A549 (cell line): ENCODE measurements around the gene TMEM156. TPM values are rescaled to one million over a fixed set of nuclear protein-coding genes. Genes with fewer than 3 reads are reported as not detected.

Experiments used
- ATAC-seq, 2 experiments: fragments of 200-7000 bp in 1 of 2; fragments of >200 bp in 1 of 2; cut with Nextera tagmentation in 1 of 2; cut with Tn5 transposase in 1 of 2; 3 replicates each; pipeline versions ENCODE4 v1.8.0 to v1.9.1; 2018 to 2020; ENCODE audit warnings: mild to moderate bottlenecking in 1 of 2, moderate library complexity in 1 of 2
- CTCF ChIA-PET: fragments of 300-600 bp; sonication (Branson Sonifier 250); formaldehyde crosslinking; extraction: SDS; loops from one replicate; lab custom pipeline; 2021; ENCODE audit warnings: antibody characterized with exemption, inconsistent platforms; lab: Yijun Ruan, JAX
- POLR2A ChIA-PET: fragments of 350-600 bp; formaldehyde crosslinking; extraction: SDS; loops from one replicate; lab custom pipeline; 2021; ENCODE audit warnings: antibody characterized with exemption, inconsistent platforms; lab: Yijun Ruan, JAX
- DNase-seq, 2 experiments: peaks; one replicate each; pipeline versions ENCODE4 v3.0.0 to v3.0.0-alpha.2; 2011 to 2016; ENCODE audit warnings: low read depth in 1 of 2, low spot score in 1 of 2
- FAIRE-seq: peaks from 2 replicates; lab custom pipeline; 2011; peaks lifted over from hg19 to GRCh38; lab: Jason Lieb, UNC
- H3K27ac ChIP-seq, 2 experiments: fragments of >200 bp; sonication (Bioruptor Twin); formaldehyde crosslinking; 3 replicates each; pipeline ENCODE4 v1.5.1; 2016 to 2017
- H3K4me1 ChIP-seq: fragments of >200 bp; sonication (Bioruptor Twin); formaldehyde crosslinking; 3 replicates; pipeline ENCODE4 v1.6.1; 2016
- H3K4me2 ChIP-seq: fragments of >200 bp; sonication (Bioruptor Twin); formaldehyde crosslinking; 3 replicates; pipeline ENCODE4 v1.6.1; 2016
- H3K4me3 ChIP-seq: fragments of >200 bp; sonication (Bioruptor Twin); formaldehyde crosslinking; 3 replicates; pipeline ENCODE4 v1.5.1; 2016
- H3K9me3 ChIP-seq: fragments of >200 bp; sonication (Bioruptor Twin); formaldehyde crosslinking; 3 replicates; pipeline ENCODE4 v1.6.1; 2016
- BHLHE40 ChIP-seq: IDR thresholded peaks from 2 replicates; pipeline ENCODE4 v1.6.1; 2012; ENCODE audit warnings: low read depth, low read length, inconsistent platforms
- CBX8 ChIP-seq: fragments of 200-600 bp; sonication (generic); IDR thresholded peaks from 2 replicates; pipeline ENCODE4 v1.6.1; 2016
- CHD2 ChIP-seq: fragments of 150-350 bp; IDR thresholded peaks from 2 replicates; pipeline ENCODE4 v1.6.1; 2014; ENCODE audit warnings: low read length; ENCODE audit not compliant: partially characterized antibody
- CTCF ChIP-seq: fragments of >200 bp; sonication (Bioruptor Twin); formaldehyde crosslinking; IDR thresholded peaks from 3 replicates; pipeline ENCODE4 v1.5.1; 2016
- EHF ChIP-seq: fragments of 250-450 bp; sonication (Bioruptor Pico); IDR thresholded peaks from 2 replicates; pipeline ENCODE4 v1.5.0; 2020; ENCODE audit warnings: mild to moderate bottlenecking
- EHMT2 ChIP-seq: fragments of 200-600 bp; sonication (generic); IDR thresholded peaks from 2 replicates; pipeline ENCODE4 v1.6.1; 2016; ENCODE audit warnings: antibody characterized with exemption, low read depth, mild to moderate bottlenecking, moderate library complexity
- EP300 ChIP-seq, 2 experiments: fragments of >200 bp; sonication (Bioruptor Twin); formaldehyde crosslinking; IDR thresholded peaks; 2 replicates in 1 of 2; 3 replicates in 1 of 2; pipeline ENCODE4 v1.6.1; 2016 to 2017
- ESRRA ChIP-seq: fragments of 150-350 bp; IDR thresholded peaks from 2 replicates; pipeline ENCODE4 v1.6.1; 2014; ENCODE audit warnings: mild to moderate bottlenecking, low read length, borderline replicate concordance
- FOSB ChIP-seq: fragments of 250-450 bp; sonication (Bioruptor Pico); IDR thresholded peaks from 2 replicates; pipeline ENCODE4 v1.5.0; 2020; ENCODE audit warnings: mild to moderate bottlenecking, moderate library complexity
- FOSL2 ChIP-seq, 2 experiments: fragments of 450-650 bp in 1 of 2; fragments of >200 bp in 1 of 2; sonication (Bioruptor Twin) in 1 of 2; formaldehyde crosslinking; IDR thresholded peaks; 2 replicates each; pipeline versions ENCODE4 v1.5.0 to v1.6.1; 2016 to 2020; ENCODE audit warnings: mild to moderate bottlenecking in 1 of 2, moderate library complexity in 1 of 2
- GATA3 ChIP-seq: IDR thresholded peaks from 2 replicates; pipeline ENCODE4 v1.6.1; 2012; ENCODE audit warnings: borderline replicate concordance
- HES2 ChIP-seq: fragments of >200 bp; sonication (Bioruptor Twin); formaldehyde crosslinking; IDR thresholded peaks from 2 replicates; pipeline ENCODE4 v1.6.1; 2016
- HEYL ChIP-seq: fragments of 250-450 bp; sonication (Bioruptor Pico); IDR thresholded peaks from 2 replicates; pipeline ENCODE4 v1.8.0; 2021; ENCODE audit warnings: mild to moderate bottlenecking, moderate library complexity
- HOXA7 ChIP-seq: fragments of 250-450 bp; sonication (Bioruptor Pico); IDR thresholded peaks from 2 replicates; pipeline ENCODE4 v1.5.0; 2020; ENCODE audit warnings: mild to moderate bottlenecking, moderate library complexity
- HOXB13 ChIP-seq: fragments of 250-450 bp; sonication (Bioruptor Pico); IDR thresholded peaks from 2 replicates; pipeline ENCODE4 v1.5.0; 2020; ENCODE audit warnings: low read depth, mild to moderate bottlenecking, moderate library complexity
- KDM5A ChIP-seq: fragments of 200-600 bp; sonication (generic); IDR thresholded peaks from 2 replicates; pipeline ENCODE4 v1.6.1; 2016; ENCODE audit warnings: antibody characterized with exemption, mild to moderate bottlenecking
- MYC ChIP-seq: IDR thresholded peaks from 2 replicates; pipeline ENCODE4 v1.6.1; 2012; ENCODE audit warnings: mild to moderate bottlenecking, inconsistent platforms, low read length, improper control_type of control experiment, borderline replicate concordance
- NFE2L2 ChIP-seq: fragments of 150-350 bp; conservative IDR thresholded peaks from 2 replicates; pipeline ENCODE4 v1.6.1; 2014; ENCODE audit warnings: low read length
- NPAS2 ChIP-seq: fragments of 250-450 bp; sonication (Bioruptor Pico); IDR thresholded peaks from 2 replicates; pipeline ENCODE4 v1.8.0; 2022; ENCODE audit warnings: mild to moderate bottlenecking, moderate library complexity, borderline replicate concordance
- NR3C1 ChIP-seq: fragments of >200 bp; sonication (Bioruptor Twin); formaldehyde crosslinking; IDR thresholded peaks from 3 replicates; pipeline ENCODE4 v1.6.1; 2017
- POLR2A ChIP-seq: IDR thresholded peaks from 2 replicates; pipeline ENCODE4 v1.6.1; 2012; ENCODE audit warnings: mild to moderate bottlenecking, low read length
- RAD21 ChIP-seq, 2 experiments: fragments of >200 bp in 1 of 2; sonication (Bioruptor Twin) in 1 of 2; formaldehyde crosslinking in 1 of 2; IDR thresholded peaks in 1 of 2; conservative IDR thresholded peaks in 1 of 2; 2 replicates in 1 of 2; 3 replicates in 1 of 2; pipeline ENCODE4 v1.6.1; 2012 to 2018; ENCODE audit warnings: inconsistent platforms in 1 of 2
- RCOR1 ChIP-seq: fragments of 150-350 bp; IDR thresholded peaks from 2 replicates; pipeline ENCODE4 v1.6.1; 2014; ENCODE audit warnings: antibody characterized with exemption, low read length, low read depth
- RFX5 ChIP-seq: fragments of 450-650 bp; IDR thresholded peaks from 2 replicates; pipeline ENCODE4 v1.7.1; 2014; ENCODE audit warnings: antibody characterized with exemption, mild to moderate bottlenecking, moderate library complexity
- RNF2 ChIP-seq: fragments of 200-600 bp; sonication (generic); IDR thresholded peaks from 2 replicates; pipeline ENCODE4 v1.6.1; 2016; ENCODE audit warnings: low read depth, mild to moderate bottlenecking, antibody characterized with exemption, moderate library complexity, borderline replicate concordance
- SMC3 ChIP-seq: fragments of >200 bp; sonication (Bioruptor Twin); formaldehyde crosslinking; IDR thresholded peaks from 3 replicates; pipeline ENCODE4 v1.6.1; 2018; ENCODE audit warnings: inconsistent platforms
- SREBF2 ChIP-seq: fragments of 450-650 bp; IDR thresholded peaks from 2 replicates; pipeline ENCODE4 v1.6.1; 2014; ENCODE audit warnings: mild to moderate bottlenecking, moderate library complexity
- TP53 ChIP-seq: fragments of 250-450 bp; sonication (Bioruptor Pico); IDR thresholded peaks from 2 replicates; pipeline ENCODE4 v1.5.0; 2021; ENCODE audit warnings: mild to moderate bottlenecking, moderate library complexity
- ZSCAN20 ChIP-seq: fragments of 250-450 bp; sonication (Bioruptor Pico); IDR thresholded peaks from 2 replicates; pipeline ENCODE4 v1.8.0; 2022; ENCODE audit warnings: mild to moderate bottlenecking, moderate library complexity
- WGBS: methylation state at CpG from one replicate; pipeline ENCODE4 v1.1.6; 2017; ENCODE audit errors: missing lambda C conversion rate; 5-methylcytosine and 5-hydroxymethylcytosine counted together
- polyA plus RNA-seq, 4 experiments: library from polyadenylated mRNA; depleted of rRNA in 3 of 4; stranded (reverse); fragments of >200 nt; fragmentation: RNase III in 1 of 4; extraction: RNeasy Plus Mini Kit Qiagen cat#74134 plus additional on column Dnase treatment in 1 of 4; gene quantifications; 2 replicates in 3 of 4; 3 replicates in 1 of 4; pipeline ENCODE4 v1.2.3, GENCODE V29; 2011 to 2017
- TF ChIP-seq, protein P1 (sequence below): fragments of 450-650 bp; IDR thresholded peaks from 2 replicates; pipeline ENCODE4 v1.6.1; 2014; ENCODE audit warnings: antibody characterized with exemption
- TF ChIP-seq, protein P2 (sequence below): IDR thresholded peaks from 2 replicates; pipeline ENCODE4 v1.6.1; 2012

TMEM156 gene
- polyA plus RNA-seq, 2 of the 4 experiments (the other 2 are of a cell fraction) = 10.4 to 45.1 TPM

- CTCF ChIA-PET = no interaction called here
- ATAC-seq = no peak
- H3K4me3 ChIP-seq = no peak overlapping the region
- POLR2A ChIA-PET = no interaction called here
- 96% methylated on average over 3 of the region's 3 CpGs for WGBS
- H3K4me1 ChIP-seq = no peaks in the 10 kb centered on the region
- no peak for FAIRE-seq
- no peak overlapping the region for H3K27ac ChIP-seq
- no peaks in the 10 kb centered on the region for H3K9me3 ChIP-seq
- no peak for DNase-seq
- H3K4me2 ChIP-seq = no peak overlapping the region
- TF ChIP-seq GATA3 = no peak
- TF ChIP-seq KDM5A = no peak
- no peak for TF ChIP-seq MYC
- TF ChIP-seq EP300 (IDR thresholded peaks at IDR 0.05) = no peak
- no peak for TF ChIP-seq TP53 (CRISPR knock-in tag)
- TF ChIP-seq BHLHE40 = no peak
- TF ChIP-seq HES2 = no peak
- TF ChIP-seq RCOR1 = no peak
- no peak for TF ChIP-seq RFX5
- TF ChIP-seq HOXA7 = no peak
- no peak for TF ChIP-seq CTCF
- TF ChIP-seq ZSCAN20 (CRISPR knock-in tag) = no peak
- TF ChIP-seq, protein P1, sequence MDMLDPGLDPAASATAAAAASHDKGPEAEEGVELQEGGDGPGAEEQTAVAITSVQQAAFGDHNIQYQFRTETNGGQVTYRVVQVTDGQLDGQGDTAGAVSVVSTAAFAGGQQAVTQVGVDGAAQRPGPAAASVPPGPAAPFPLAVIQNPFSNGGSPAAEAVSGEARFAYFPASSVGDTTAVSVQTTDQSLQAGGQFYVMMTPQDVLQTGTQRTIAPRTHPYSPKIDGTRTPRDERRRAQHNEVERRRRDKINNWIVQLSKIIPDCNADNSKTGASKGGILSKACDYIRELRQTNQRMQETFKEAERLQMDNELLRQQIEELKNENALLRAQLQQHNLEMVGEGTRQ = no peak
- TF ChIP-seq SREBF2 = no peak
- TF ChIP-seq NFE2L2 = no peak
- no peak for TF ChIP-seq NR3C1
Observed at GRCh38 chr4:38919494-38919893, 112.7 kb downstream of the TMEM156 start.

DNA sequence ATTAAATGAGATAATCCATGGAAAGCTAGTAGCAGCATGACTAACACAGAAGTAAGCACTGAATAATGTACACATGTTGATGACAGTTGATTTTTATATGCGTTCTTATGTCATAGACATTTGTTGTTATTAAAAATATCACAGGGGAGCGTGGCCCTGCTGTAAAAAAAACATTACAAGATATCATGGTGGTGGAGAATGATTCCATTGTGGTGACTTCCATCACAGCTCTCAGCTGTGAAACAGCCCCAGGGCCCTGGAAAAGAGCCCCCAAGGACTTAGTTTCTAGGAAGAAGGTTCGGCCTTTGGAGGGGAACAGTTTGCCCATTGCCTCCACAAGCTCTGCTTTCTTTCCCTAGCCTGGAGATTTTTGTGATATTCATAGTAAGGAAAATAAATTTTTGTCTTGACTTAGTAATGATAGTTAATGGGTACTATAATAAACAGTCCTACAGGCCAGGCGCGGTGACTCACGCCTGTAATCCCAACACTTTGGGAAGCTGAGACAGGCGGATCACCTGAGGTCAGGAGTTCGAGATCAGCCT is 114.7 kb downstream of the TMEM156 start:
- no peaks in the 10 kb centered on the region for H3K4me1 ChIP-seq
- H3K4me3 ChIP-seq = no peak overlapping the region
- no peak for ATAC-seq
- WGBS = 85% methylated on average over 8 of the region's 8 CpGs
- no peak for DNase-seq
- no peaks in the 10 kb centered on the region for H3K9me3 ChIP-seq
- H3K4me2 ChIP-seq = no peak overlapping the region
- CTCF ChIA-PET = interaction anchor here (1.5 kb wide), 2 partner anchors 15 to 217 kb away, joined by 4 to 5 read pairs; no protein-coding TSS in a partner anchor
- POLR2A ChIA-PET = no interaction called here
- FAIRE-seq = no peak
- no peak overlapping the region for H3K27ac ChIP-seq
- TF ChIP-seq ESRRA (no peak), HEYL (CRISPR knock-in tag) (no peak), HOXA7 (no peak), CBX8 (no peak), FOSL2 (IDR thresholded peaks at IDR 0.05) (no peak), FOSL2 (CRISPR knock-in tag; IDR thresholded peaks at IDR 0.05) (no peak), RNF2 (no peak), POLR2A (no peak), EHMT2 (no peak), NPAS2 (no peak), RAD21 (conservative IDR thresholded peaks at IDR 0.05 in 1 of 2, IDR thresholded peaks at IDR 0.05 in 1 of 2) (no peak), SREBF2 (no peak), KDM5A (no peak), CHD2 (no peak), HOXB13 (CRISPR knock-in tag) (no peak), EHF (CRISPR knock-in tag) (no peak), FOSB (CRISPR knock-in tag) (no peak), SMC3 (no peak)
- TF ChIP-seq, protein P2, sequence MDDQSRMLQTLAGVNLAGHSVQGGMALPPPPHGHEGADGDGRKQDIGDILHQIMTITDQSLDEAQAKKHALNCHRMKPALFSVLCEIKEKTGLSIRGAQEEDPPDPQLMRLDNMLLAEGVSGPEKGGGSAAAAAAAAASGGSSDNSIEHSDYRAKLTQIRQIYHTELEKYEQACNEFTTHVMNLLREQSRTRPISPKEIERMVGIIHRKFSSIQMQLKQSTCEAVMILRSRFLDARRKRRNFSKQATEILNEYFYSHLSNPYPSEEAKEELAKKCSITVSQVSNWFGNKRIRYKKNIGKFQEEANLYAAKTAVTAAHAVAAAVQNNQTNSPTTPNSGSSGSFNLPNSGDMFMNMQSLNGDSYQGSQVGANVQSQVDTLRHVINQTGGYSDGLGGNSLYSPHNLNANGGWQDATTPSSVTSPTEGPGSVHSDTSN = no peak
- TF ChIP-seq, all 56 proteins: peak for 0
